Nephron progenitor cell (in vitro differentiated cells): ENCODE results near the gene MMS19.

ENCODE experiments used
- DNase-seq: peaks from one replicate; pipeline ENCODE4 v3.0.0; 2021
- H3K27ac Mint-ChIP-seq: 2 replicates; pipeline ENCODE4 v1.8.0; 2021; ENCODE audit warnings: mild to moderate bottlenecking, moderate library complexity, mixed read lengths
- H3K27me3 Mint-ChIP-seq: 2 replicates; pipeline ENCODE4 v1.8.0; 2021; ENCODE audit warnings: mild to moderate bottlenecking, low read depth, mixed read lengths; ENCODE audit not compliant: poor library complexity
- H3K36me3 Mint-ChIP-seq: 2 replicates; pipeline ENCODE4 v1.8.0; 2021; ENCODE audit warnings: low read depth, mixed read lengths
- H3K4me1 Mint-ChIP-seq: 2 replicates; pipeline ENCODE4 v1.8.0; 2021; ENCODE audit warnings: mixed read lengths
- H3K4me3 Mint-ChIP-seq: 2 replicates; pipeline ENCODE4 v1.8.0; 2021; ENCODE audit warnings: mild to moderate bottlenecking, moderate library complexity, mixed read lengths
- H3K9me3 Mint-ChIP-seq: 2 replicates; pipeline ENCODE4 v1.8.0; 2021; ENCODE audit warnings: mild to moderate bottlenecking, moderate library complexity, mixed read lengths
- CTCF ChIP-seq: fragments of 200-600 bp; sonication (generic); IDR thresholded peaks from 2 replicates; pipeline ENCODE4 v1.5.0; 2021; ENCODE audit warnings: antibody characterized with exemption

Gene MMS19

GRCh38 chr10:97494863-97495506, 3.2 kb downstream of the MMS19 start:
- Mint-ChIP-seq H3K9me3 (no peaks in the 10 kb centered on the region), H3K36me3 (peaks cover 14% of the 10 kb centered on the region), H3K4me1 (peaks cover 59% of the 10 kb centered on the region), H3K27me3 (peaks cover 8% of the 10 kb centered on the region), H3K4me3 (peak overlapping the region; percentile 61), H3K27ac (peak overlapping the region; percentile 76)
- no peak for DNase-seq
- no peak for TF ChIP-seq CTCF

DNA sequence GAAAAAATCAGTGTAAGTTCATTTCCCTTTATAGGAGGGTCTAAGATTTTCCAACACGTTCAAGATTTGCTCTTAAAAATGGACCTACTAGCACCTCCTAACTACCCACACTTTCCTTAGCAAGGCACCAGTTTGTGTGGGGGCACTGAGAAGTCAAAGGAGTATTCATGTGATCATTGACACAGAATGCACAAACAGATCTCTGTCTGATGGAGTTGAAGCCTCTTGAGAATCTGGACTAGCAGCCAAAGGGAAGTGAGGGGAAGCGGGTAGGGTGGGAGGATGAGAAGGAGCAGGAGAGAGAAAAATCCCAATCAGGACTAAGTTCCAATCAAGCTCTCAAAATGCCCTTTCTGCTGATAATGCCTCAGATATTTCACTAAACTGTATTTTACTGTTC, 4.1 kb downstream of the MMS19 start:
- Mint-ChIP-seq H3K27ac (no peak overlapping the region), H3K4me1 (peaks cover 56% of the 10 kb centered on the region), H3K27me3 (peaks cover 2% of the 10 kb centered on the region), H3K9me3 (no peaks in the 10 kb centered on the region), H3K36me3 (peaks cover 14% of the 10 kb centered on the region), H3K4me3 (no peak overlapping the region)
- no peak for DNase-seq
- no peak for TF ChIP-seq CTCF

DNA sequence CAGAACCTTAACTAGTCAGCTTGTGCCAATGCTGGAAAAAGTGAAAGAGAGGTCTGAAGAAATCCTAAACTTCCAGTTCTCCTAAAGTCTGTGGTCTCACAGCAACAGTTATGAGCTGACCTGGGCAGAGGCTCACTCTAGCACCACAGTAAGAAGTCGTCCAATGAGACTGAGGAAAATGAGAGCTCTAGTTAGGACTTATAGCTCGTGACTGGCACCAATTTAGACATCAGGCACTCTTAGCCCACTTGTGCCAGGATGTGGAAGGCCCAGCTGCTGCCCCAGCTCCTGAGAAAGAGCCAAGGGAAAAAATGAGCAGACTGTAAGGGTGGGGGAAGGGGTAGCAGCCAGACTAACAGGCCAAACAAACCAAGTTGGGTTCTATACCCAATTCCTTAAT, 7.6 kb downstream of the MMS19 start:
- H3K27me3 Mint-ChIP-seq: peaks cover 2% of the 10 kb centered on the region
- H3K9me3 Mint-ChIP-seq: no peaks in the 10 kb centered on the region
- H3K27ac Mint-ChIP-seq: peak overlapping the region; percentile 88
- H3K4me1 Mint-ChIP-seq: peaks cover 37% of the 10 kb centered on the region
- no peak overlapping the region for H3K4me3 Mint-ChIP-seq
- DNase-seq: no peak
- no peak for TF ChIP-seq CTCF
- H3K36me3 Mint-ChIP-seq: peaks cover 38% of the 10 kb centered on the region

- no peak for TF ChIP-seq CTCF
- peaks cover 40% of the 10 kb centered on the region for H3K36me3 Mint-ChIP-seq
- DNase-seq: no peak
- H3K27me3 Mint-ChIP-seq: no peaks in the 10 kb centered on the region
- no peak overlapping the region for H3K27ac Mint-ChIP-seq
- peaks cover 13% of the 10 kb centered on the region for H3K4me1 Mint-ChIP-seq
- H3K4me3 Mint-ChIP-seq: no peak overlapping the region
- no peaks in the 10 kb centered on the region for H3K9me3 Mint-ChIP-seq
Measured at GRCh38 chr10:97485647-97486281, 12.5 kb downstream of the MMS19 start.

DNA sequence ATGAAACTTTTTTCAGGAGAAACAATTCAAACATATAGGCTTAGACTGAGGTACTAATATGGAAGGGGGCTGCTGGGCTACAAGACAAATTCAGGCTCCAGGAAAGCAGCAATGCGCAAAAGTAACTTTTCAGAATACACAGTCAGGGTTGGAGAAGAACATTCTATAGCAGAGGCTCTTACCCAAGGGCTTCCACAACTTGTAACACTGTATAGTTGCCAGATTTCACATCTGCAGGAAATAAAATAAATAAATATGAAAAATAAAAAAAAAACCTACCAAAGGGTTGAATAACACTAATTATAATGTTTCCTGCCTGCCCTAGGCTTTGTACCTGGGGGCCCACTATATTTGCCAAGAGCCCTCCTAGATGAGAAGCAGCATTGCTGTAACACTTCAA, 14.3 kb downstream of the MMS19 start:
- H3K9me3 Mint-ChIP-seq: no peaks in the 10 kb centered on the region
- peaks cover 14% of the 10 kb centered on the region for H3K4me1 Mint-ChIP-seq
- H3K4me3 Mint-ChIP-seq: no peak overlapping the region
- no peak overlapping the region for H3K27ac Mint-ChIP-seq
- DNase-seq: no peak
- TF ChIP-seq CTCF: no peak
- H3K36me3 Mint-ChIP-seq: peaks cover 52% of the 10 kb centered on the region
- H3K27me3 Mint-ChIP-seq: no peaks in the 10 kb centered on the region

DNA sequence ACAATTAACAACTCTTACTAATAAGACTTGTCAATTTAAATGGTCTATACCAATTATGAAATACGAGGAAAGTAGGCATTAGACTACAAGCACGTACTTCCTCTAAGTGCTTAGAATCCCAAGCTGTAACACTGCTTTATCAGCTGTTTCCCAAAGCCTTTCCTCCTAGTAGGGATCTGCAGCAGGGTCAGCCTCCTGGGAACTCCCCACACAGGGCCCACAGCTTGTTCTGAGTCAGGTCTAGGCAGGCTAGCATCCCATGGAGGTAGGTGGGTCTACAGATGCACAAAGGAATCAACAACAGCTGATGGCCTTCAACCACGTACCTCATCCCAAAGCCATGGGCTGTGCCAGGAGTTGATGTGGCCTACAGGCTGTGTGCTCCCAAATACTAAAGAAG, 14.7 kb downstream of the MMS19 start:
- TF ChIP-seq CTCF: no peak
- Mint-ChIP-seq H3K36me3 (peaks cover 53% of the 10 kb centered on the region), H3K4me1 (peaks cover 14% of the 10 kb centered on the region), H3K27me3 (no peaks in the 10 kb centered on the region), H3K27ac (no peak overlapping the region), H3K9me3 (no peaks in the 10 kb centered on the region), H3K4me3 (no peak overlapping the region)
- DNase-seq: no peak
